HG02852 (cell line): ENCODE results near the gene VMAC.

Experiments
- ATAC-seq: cut with Tn5 transposase; IDR thresholded peaks from one replicate; pipeline ENCODE4 v1.9.1; 2021; ENCODE audit warnings: mild to moderate bottlenecking, moderate library complexity; ENCODE audit not compliant: unreplicated experiment

The VMAC gene

DNA sequence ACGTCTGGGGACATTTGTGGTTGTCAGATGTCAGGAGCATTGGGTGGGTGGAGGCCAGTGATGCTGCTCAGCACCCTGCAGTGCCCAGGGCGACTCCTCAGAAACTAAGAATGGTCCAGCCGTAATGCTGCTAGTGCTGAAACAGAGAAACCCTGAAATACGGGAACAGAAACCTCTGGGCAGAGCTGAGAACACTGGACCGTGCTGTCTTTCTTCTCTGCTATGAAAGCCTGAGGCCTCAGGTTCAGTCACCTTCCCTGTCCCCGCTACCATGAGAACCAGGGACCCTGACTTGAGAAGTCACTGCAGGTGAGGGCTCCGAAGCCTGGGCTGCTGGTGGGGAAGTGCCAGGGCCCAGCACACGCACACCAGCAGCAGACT is 22.8 kb downstream of the VMAC start:
- ATAC-seq: no peak

DNA sequence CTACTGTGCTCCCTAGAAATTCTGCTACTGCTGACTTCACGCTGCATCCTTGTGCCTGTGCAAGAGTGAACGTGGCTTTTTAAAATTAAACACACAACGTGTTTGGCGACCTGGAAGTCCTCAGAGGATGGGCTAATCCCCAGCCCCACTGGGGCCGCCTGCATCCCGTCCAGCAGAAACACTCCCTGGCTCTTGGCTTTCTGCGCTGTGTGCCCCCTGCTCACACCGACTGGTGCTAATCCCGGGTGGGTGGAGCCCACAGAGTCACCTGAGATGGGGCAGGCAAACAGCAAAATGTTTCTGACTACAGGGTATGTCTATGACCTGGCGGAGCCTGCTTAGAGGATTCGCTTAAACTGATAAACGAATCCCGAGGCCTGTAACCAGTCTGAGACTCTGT is 24.5 kb downstream of the VMAC start:
- no peak for ATAC-seq

DNA sequence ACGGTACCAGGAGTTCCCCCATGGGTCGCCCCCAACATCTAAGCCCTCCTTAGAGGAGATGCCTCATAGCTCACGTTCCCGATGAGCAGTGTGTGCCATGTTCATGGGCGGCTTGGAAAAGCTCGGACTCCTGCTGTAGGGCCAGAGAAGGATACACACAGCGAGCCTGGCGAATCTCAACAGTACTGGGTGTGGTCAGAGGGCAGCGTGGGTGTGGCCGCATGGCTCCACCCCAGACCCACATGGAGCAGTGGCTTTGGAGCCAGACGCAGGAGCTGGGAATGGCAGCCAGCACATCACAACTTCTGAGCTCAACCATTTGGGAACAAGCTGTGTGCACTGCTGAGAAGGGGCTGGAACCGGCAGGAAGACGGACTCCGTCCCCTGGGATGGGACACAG is 25.0 kb downstream of the VMAC start:
- ATAC-seq: no peak

DNA sequence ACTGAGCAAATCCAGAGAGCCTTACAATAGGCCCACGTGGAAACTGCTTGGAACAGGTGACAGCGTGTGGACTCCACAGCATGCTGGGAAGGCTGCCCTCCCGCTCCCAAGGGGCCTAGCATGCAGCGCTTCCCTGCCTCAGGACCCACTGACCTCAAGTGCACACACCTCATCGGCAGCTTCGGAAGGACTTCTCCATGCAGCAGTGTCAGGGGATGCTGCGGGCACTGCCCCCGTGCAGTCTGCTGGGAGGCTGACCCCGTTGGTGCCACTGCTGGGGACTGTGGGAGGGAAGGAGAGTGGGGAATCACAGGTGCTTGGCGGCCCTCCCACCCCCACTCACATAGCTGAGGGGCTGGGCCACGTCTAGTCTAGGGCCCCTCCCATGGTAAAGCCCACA is 26.6 kb downstream of the VMAC start:
- no peak for ATAC-seq

DNA sequence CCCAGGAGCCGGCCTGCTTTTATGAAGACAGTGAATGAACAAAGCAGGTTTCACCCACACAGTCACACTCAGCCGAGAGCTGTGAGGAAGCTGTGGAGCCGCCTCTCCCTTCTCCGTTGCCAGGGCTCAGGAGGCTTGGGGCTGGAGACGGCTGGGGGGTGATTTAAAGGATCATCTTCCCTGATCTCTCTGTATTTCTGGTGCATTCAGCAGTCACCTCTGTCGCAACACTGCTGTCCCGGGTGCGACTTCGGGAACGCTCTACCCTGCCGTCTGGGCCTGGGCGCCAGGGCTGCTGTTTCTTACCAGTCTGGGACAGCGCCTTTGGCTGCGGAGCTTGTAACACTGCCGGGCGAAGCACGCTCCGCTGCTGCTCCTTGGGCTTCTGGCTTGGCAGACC is 27.5 kb downstream of the VMAC start:
- no peak for ATAC-seq

DNA sequence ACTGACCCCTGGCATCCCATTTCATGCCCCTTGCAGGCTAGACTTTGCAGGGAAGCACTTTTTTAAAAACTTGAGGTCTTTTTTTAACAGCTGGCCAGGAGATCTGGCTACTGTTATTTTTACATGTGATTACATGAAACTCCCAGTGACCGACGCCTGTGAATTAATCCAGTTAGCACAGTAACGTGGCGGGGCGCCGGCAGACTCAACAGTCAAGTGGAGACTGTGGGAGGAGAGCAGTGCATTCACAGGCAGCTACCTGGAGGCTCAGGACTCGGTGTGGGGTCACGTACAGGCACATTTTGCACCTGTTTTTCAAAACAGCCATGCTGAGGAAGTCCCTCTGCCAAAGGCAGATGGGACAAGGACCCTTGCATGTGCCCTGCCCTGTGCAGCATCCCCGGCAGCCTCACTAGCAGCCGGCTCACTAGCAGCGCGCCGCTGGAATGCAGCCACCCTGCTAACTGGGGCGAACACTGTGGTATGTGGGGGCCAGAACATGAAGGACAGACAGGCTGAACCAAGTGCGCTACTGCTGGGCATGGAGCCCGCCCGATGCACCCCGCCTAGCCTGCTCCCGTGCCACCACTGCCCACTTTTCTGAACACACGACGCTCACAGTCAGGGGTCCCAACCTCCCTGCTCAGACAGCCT is 28.1 kb downstream of the VMAC start:
- ATAC-seq: no peak

DNA sequence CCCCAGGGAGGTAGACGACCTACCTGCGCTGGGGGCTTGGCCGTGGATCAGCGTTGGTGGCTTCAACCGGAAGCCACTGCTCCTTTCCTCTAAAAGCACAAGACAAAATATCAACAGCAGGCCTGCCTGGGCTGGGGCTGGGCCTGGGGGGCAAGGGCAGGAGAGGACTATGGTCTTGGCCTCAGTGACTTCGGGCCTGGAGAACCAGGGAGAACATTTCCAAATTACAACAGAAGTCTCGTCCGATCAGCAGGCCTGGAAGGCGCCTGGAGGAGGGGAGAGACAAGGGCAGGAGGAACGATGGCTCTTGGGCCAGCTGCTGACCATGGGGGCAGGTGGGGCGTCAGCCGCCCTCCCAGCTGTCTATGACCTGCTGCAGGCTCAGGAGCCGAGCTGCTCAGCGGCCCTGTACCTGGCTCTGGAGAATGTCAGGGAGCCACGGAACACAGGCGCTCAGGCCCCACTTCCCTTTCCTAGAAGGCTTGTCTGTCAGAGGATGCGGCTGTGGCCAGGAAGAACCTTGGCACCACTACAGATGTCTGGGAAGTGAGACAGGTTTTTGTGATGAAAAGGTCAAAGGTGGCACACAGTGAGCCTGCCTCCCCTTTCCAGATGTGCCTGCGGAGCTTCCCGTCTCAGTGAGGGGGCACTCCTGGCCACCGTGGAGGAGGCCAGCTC is 28.9 kb downstream of the VMAC start:
- no peak for ATAC-seq

DNA sequence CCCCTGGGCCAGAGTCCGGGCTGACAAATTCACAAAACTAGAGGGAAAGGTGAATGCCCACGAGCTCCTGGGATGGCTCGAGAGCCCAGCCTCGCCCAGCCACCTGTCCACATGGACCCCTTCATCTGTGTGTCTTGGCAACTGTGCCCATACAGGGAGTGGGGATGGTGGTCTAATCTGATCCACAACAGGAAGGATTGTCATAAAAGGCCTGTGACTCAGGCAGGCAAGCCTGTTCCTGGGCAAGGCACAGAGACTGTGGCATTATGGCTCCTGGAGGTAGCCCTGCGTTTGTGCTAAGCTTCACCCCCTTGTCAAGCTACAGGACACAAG is 29.4 kb downstream of the VMAC start:
- ATAC-seq: no peak

DNA sequence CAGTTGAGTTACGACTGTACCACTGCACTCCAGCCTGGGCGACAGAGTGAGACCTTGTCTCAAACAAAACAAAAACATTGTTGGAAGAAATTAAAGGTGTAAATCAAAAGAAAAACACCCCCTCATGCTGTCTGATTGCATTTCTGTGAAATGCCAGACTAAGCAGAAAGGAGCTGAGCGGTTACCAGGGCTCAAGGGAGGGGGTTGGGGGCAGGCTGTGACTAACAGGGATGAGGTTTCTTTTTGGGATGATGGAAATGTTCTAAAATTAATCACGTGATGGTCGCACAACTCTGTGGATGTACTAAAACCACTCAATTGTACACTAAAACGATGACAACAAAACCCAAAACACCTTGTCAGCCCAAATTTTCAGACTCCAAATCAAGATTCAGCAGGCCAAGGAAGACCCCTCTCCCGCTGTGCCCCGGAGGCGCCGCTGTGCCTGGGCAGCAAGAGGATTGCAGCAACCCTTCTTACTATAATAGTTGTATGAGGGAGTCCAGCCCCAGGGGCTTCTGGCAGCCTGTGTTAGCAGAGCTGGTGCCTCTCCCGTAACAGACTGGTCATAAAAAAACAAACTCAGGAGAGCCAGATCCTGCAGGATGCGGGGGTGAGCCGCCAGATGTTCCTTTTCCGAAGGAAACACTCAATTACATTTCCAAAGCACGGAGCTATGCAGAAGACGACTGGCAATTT is 30.3 kb downstream of the VMAC start:
- ATAC-seq: no peak

DNA sequence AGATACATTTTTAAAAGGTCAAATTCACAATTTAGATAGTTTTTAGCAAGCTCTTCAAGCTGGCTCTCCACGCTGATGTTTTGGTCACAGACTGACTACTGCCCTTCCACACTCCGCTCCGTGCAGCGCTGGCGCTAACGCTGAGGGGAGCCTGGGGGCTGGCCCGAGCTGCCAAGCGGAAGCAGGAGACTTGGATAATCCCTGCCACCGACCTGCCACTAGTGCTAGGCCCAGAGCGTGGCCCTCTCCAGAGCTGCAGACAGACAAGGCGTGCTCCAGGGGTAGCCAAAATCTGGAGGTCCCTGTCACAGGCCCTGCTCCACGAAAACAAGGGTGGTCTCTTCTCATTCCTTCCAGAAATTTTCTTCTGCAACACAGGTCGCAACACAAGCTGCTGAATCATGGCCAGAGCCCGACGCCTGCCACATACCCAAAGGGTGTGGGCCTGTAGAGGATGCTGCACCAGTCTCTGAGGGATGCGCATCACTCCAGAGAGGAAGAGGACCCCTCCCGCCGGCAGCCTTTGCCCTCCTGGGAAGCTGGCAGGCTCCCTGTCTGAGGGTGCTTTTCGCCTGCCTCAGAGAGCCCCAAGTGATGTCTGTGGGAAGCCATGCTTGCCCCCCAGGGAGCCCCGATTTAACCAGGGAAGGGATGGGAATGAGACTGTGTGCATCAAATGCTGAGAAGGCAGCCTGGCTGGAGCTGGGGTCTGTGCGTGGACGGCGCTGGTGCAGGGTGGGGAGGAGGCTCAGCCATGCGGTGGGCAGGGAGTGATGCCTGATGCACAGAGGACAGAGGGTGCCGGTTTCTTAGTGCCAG is 31.0 kb downstream of the VMAC start:
- ATAC-seq: no peak

DNA sequence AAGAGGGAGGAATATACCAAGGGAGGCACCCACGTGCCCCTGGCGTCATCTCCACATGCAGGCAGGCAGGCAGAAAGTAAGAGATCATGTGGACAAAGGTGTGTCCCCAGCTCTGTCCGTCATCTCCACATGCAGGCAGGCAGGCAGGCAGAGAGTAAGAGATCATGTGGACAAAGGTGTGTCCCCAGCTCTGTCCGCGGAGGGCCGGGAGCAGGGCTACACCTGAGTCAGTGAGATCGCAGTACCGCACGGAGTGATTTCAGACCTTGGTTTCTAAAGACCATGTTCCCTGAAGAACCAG is 31.6 kb downstream of the VMAC start:
- no peak for ATAC-seq

DNA sequence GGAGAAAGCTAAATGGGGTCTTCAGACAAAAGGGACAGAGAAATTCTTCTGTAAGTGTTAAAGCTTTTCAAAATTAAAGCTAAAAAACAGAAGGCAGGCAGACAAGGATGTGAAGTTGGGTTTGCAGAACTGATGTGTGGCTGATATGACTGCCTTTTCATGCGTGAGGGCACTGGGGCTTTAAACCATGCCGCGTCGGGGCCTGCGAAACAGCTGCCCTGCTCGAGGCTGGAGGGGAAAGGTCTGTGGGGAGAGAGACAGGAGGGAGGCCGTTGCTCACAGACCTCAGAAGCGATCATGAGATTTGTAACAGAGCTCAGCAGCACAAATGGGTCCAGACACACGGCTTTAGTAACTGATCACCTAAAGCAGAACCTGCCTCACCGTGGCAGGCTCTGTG is 32.9 kb downstream of the VMAC start:
- no peak for ATAC-seq

DNA sequence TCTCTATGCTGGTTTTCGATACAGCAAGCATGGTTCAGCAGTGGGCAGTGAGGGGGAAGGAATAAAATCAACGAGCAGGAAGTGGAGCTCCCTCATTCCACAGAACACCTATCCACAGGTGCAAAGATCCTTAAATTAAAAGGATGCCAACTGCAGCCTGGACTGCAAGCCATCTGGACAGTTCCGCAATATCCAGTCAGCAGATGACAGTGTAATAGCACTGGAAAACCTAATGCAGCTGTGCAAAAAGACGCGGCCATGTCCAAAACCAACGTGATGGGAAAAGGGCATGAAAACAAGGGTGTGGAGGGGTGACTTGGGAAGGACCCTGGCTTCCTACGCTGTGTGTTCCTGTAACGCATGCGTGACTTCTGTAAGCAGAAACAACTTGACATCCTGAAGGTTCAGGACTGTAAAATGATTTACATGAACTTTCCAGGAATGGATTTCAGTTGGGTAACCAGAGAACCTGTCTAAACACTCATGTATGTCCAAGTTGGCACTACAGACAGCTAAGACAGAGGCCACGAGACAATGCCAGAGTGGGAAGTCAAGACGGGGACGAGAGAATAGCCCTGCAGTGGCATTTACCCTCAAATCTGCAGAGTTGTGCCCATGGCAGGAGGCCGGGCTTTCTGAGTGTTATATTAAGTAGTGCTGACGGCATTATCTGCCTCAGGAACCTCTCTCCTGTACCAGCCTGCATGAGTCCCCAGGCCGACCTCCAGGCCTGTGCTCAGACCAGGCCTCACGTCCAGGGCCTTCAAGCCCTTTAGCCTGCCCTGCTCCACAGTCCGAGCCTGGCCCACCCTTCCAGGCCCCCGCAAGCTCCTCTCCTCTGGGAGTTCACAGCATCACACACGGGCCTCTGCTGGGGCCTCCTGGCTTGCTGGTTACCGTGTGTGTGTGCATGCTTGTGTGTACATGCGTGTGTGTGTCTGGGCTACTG is 35.9 kb downstream of the VMAC start:
- no peak for ATAC-seq

DNA sequence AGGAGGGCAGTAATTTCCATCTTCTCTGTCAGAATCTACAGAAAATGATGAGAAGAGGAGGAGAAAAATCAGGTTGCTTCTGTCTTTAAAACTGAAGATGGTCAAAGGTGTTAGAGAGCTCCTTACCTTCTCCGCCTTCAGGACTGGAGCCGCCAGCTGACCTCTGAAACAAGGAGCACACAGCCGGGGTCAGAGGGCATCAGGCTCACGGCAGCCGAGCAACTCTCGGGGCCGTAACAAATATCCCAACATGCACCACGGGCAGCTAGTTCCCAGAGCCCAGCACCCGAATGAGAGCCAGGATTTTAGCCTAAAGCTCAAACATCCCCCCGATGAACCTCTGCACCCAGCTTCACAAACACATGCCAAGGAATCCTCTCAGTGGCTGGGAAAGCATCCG is 37.0 kb downstream of the VMAC start:
- ATAC-seq: no peak

DNA sequence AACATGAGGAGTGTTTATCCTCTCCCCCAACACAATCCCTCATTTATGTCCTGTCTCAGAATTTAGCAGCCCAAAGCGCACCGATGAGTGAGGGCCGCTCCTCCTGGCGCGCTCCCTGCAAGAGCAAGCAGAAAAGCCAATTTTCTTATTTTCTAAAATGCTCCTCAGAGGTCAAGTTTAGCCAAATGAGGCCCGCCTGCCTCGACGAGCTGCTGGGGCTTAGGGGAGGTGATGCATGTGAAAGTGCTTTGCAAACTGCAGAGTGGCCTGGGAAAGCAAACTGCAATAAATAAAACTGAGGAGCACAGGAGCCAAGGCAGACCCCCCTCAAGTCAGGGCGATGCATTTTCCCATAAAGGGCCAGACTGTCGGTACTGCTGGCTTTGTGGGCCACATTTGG is 38.4 kb downstream of the VMAC start:
- ATAC-seq: no peak

DNA sequence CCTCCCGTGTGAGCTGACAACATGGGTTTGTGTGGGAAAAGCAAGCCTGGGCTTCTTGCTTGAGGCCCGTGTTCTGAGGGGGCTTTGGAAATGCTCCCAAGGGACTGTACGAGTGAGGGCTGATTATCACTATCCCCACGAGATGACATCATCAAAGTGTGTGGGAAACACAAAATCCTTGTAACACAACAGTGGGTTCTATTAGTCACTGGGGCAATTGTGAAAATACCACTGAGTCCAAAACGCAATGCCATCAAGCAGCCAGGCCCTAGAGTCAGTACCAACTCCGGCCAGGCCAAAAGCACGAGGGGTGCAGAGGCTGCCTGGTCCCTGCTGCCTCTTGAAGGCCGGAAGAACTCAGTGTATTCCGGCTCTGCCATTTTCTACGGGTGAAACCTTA is 39.0 kb downstream of the VMAC start:
- ATAC-seq: no peak

DNA sequence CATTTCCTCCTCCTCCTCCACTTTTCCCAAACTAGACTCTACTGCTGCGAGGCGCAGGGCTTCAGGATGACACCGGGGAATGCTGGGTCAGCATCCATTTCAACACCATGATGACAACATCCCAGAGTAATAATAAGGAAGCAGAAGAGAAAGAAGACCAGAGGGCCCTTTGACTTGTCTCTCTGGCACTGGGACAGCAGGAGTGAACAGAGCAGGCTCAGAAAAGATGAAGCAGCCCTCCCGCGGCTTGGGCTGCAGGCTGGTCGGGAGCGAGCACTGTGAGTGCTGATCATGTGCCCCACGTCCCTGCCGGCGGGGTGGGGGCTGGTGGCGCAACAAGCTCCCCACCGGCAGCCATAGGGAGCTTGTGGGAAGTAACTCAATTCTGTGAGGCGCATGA is 42.8 kb downstream of the VMAC start:
- ATAC-seq: no peak

DNA sequence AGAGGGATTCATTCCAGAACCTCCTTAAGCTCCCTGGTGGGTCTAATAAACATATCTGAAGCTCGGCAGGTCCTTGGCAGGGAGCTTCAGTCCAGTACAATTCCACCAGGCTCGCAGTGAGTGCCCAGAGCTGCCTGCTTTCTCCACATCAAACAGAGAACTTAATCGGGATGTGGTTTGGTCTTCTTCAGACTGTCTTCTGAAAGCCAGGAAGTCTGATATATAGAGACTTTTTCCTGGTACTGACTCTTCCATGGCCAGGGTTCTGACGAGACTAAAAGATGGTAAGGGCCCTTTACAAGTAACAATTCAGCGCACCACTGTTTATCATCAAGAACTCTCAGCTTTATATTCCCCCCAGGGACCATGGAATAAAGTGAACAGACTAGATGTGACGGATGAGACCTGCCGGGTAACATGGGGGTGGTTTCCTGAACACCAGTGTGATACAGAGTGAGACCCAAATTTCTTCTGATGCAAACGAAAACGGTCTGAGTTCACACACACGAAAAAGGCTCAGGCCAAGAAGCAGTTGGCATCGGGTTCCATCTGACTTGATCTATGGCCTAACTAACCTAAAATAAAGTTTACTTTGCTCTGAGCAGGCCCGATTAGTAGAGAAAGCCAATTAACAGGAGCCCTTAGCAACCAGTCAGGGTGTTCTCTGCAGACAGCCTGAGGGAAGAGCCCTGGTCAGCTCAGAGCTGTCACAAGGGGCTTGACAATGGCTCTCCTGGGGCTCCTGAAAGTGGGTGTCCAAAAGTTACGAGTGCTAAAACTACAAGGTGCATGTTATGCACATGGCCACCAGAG is 44.3 kb downstream of the VMAC start:
- ATAC-seq: no peak

DNA sequence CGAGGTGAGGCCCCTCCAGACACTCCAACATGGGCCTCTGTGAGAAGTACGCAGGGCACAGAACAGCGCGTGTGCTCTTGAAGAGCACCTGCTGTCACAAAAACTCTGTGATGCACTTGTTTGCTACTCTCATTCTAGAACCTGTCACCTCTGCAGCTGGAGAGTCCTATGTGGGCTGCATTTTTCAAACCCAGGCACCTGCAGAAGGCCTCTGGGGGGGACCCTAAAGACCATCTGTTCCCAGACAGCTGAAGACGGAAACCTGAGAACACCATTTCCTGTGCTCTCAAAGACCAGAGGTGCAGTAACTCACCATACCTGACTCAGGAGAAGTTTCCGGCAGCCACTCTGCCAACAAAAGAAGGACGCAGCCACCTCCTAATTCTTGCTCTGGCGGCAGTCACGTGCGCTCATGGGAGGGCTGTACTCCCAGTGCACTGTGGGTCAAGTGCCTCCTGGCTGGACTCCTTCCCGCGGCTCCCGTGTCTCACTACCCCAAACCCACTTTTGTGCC is 45.2 kb downstream of the VMAC start:
- no peak for ATAC-seq

DNA sequence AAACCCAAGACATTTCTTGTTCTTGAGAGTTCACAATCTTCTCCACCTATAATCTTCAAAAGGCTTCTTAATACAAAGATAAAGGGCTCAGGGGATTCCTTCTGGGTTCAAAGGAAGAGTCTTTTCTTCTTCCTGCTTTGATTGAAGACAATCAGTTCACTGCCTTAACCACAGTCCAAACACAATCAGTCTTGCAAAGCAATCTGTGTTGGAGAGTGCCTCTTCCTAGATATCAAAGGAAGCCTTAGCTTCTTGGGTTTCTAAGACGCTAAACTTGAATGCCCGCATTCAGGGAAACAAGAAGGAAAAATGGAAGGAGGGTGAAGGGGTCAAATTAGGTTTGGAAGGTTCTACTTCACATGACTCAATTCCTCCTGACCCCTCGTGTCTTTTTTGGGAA is 46.1 kb downstream of the VMAC start:
- no peak for ATAC-seq
